H9 (cell line): ENCODE measurements around the gene DTD1. TPM values are rescaled to one million over a fixed set of nuclear protein-coding genes. Genes with fewer than 3 reads are reported as not detected.

Experiments used
- DNase-seq: peaks from one replicate; pipeline ENCODE4 v3.0.0-alpha.2; 2017
- H2AFZ ChIP-seq: one replicate; pipeline ENCODE4 v1.6.1; 2013; ENCODE audit warnings: mild to moderate bottlenecking, low read length, control low read depth, moderate library complexity
- H2AK5ac ChIP-seq: 2 replicates; pipeline ENCODE4 v1.6.1; 2013; ENCODE audit warnings: low read length, control low read depth, mixed read lengths; ENCODE audit not compliant: insufficient read length
- H2BK120ac ChIP-seq: one replicate; pipeline ENCODE4 v1.6.1; 2013; ENCODE audit warnings: low read depth, mild to moderate bottlenecking, low read length, control low read depth, inconsistent platforms; ENCODE audit not compliant: poor library complexity, severe bottlenecking
- H2BK12ac ChIP-seq: 2 replicates; pipeline ENCODE4 v1.6.1; 2013; ENCODE audit warnings: low read length, control low read depth, mixed read lengths, low read depth; ENCODE audit not compliant: insufficient read length
- H2BK15ac ChIP-seq: 2 replicates; pipeline ENCODE4 v1.6.1; 2013; ENCODE audit warnings: low read depth, low read length, control low read depth
- H2BK20ac ChIP-seq: one replicate; pipeline ENCODE4 v1.6.1; 2013; ENCODE audit warnings: low read depth, mild to moderate bottlenecking, low read length, control low read depth, inconsistent platforms; ENCODE audit not compliant: poor library complexity, severe bottlenecking
- H2BK5ac ChIP-seq: 2 replicates; pipeline ENCODE4 v1.6.1; 2013; ENCODE audit warnings: low read length, control low read depth, mixed read lengths; ENCODE audit not compliant: insufficient read length
- H3K14ac ChIP-seq: 2 replicates; pipeline ENCODE4 v1.6.1; 2013; ENCODE audit warnings: low read length, control low read depth; ENCODE audit not compliant: insufficient read depth
- H3K18ac ChIP-seq: 2 replicates; pipeline ENCODE4 v1.6.1; 2013; ENCODE audit warnings: low read depth, mild to moderate bottlenecking, mixed read lengths, low read length, control low read depth; ENCODE audit not compliant: insufficient read length
- H3K23ac ChIP-seq: 2 replicates; pipeline ENCODE4 v1.6.1; 2013; ENCODE audit warnings: low read length, control low read depth, mixed read lengths, low read depth; ENCODE audit not compliant: insufficient read length
- H3K23me2 ChIP-seq: 2 replicates; pipeline ENCODE4 v1.6.1; 2013; ENCODE audit warnings: low read depth, mild to moderate bottlenecking, mixed read lengths, low read length, control low read depth; ENCODE audit not compliant: insufficient read length, poor library complexity, severe bottlenecking
- H3K27ac ChIP-seq: 2 replicates; pipeline ENCODE4 v1.5.1; 2013; ENCODE audit warnings: low read length, control low read depth, mixed read lengths, low read depth; ENCODE audit not compliant: insufficient read length
- H3K27me3 ChIP-seq: 2 replicates; pipeline ENCODE4 v1.6.1; 2013; ENCODE audit warnings: low read length, control low read depth, inconsistent platforms; ENCODE audit not compliant: insufficient read depth
- H3K4ac ChIP-seq: 2 replicates; pipeline ENCODE4 v1.6.1; 2013; ENCODE audit warnings: low read depth, mild to moderate bottlenecking, control low read depth, inconsistent platforms, low read length, moderate library complexity
- H3K4me1 ChIP-seq: 2 replicates; pipeline ENCODE4 v1.6.1; 2013; ENCODE audit warnings: low read length, control low read depth, inconsistent platforms; ENCODE audit not compliant: insufficient read depth
- H3K4me2 ChIP-seq: 2 replicates; pipeline ENCODE4 v1.6.1; 2013; ENCODE audit warnings: low read length, control low read depth, mixed read lengths; ENCODE audit not compliant: insufficient read length, insufficient read depth
- H3K56ac ChIP-seq: 2 replicates; pipeline ENCODE4 v1.6.1; 2013; ENCODE audit warnings: low read depth, mild to moderate bottlenecking, mixed read lengths, low read length, control low read depth; ENCODE audit not compliant: insufficient read length
- H3K79me1 ChIP-seq: 2 replicates; pipeline ENCODE4 v1.6.1; 2013; ENCODE audit warnings: low read depth, mild to moderate bottlenecking, moderate library complexity, low read length, control low read depth, inconsistent platforms; ENCODE audit not compliant: insufficient read depth, poor library complexity, severe bottlenecking
- H3K79me2 ChIP-seq: 2 replicates; pipeline ENCODE4 v1.6.1; 2013; ENCODE audit warnings: low read length, control low read depth, inconsistent platforms; ENCODE audit not compliant: insufficient read depth
- H3K9ac ChIP-seq: 2 replicates; pipeline ENCODE4 v1.6.1; 2013; ENCODE audit warnings: low read length, control low read depth, mixed read lengths; ENCODE audit not compliant: insufficient read length; ENCODE audit errors: extremely low read depth
- H3K9me3 ChIP-seq: one replicate; pipeline ENCODE4 v1.6.1; 2013; ENCODE audit warnings: low read depth, low read length, inconsistent platforms; ENCODE audit not compliant: control insufficient read depth
- H3T11ph ChIP-seq: one replicate; pipeline ENCODE4 v1.6.1; 2013; ENCODE audit warnings: mild to moderate bottlenecking, low read length, control low read depth, inconsistent platforms
- H4K20me1 ChIP-seq: one replicate; pipeline ENCODE4 v1.6.1; 2013; ENCODE audit not compliant: control insufficient read depth, insufficient read length, insufficient read depth
- H4K5ac ChIP-seq: 2 replicates; pipeline ENCODE4 v1.6.1; 2013; ENCODE audit warnings: low read depth, mild to moderate bottlenecking, mixed read lengths, low read length, control low read depth; ENCODE audit not compliant: insufficient read length
- H4K8ac ChIP-seq: replicated peaks from 2 replicates; pipeline ENCODE4 v1.6.1; 2013; ENCODE audit warnings: low read length, control low read depth, mixed read lengths, low read depth; ENCODE audit not compliant: insufficient read length
- H4K91ac ChIP-seq: 2 replicates; pipeline ENCODE4 v1.6.1; 2013; ENCODE audit warnings: low read depth, mild to moderate bottlenecking, moderate library complexity, mixed read lengths, low read length, control low read depth; ENCODE audit not compliant: insufficient read length
- H3K27ac Mint-ChIP-seq, 3 experiments: 2 replicates in 2 of 3; 3 replicates in 1 of 3; pipeline ENCODE4 v1.8.0; 2020 to 2021; ENCODE audit warnings: mixed read lengths in 3 of 3, mild to moderate bottlenecking in 1 of 3, moderate library complexity in 1 of 3
- H3K27me3 Mint-ChIP-seq: 2 replicates; pipeline ENCODE4 v1.8.0; 2021; ENCODE audit warnings: low read depth, mild to moderate bottlenecking, moderate library complexity, mixed read lengths
- H3K36me3 Mint-ChIP-seq, 3 experiments: 2 replicates in 2 of 3; 3 replicates in 1 of 3; pipeline ENCODE4 v1.8.0; 2020 to 2021; ENCODE audit warnings: low read depth in 3 of 3, mixed read lengths in 3 of 3; ENCODE audit not compliant: insufficient read depth in 1 of 3
- H3K4me1 Mint-ChIP-seq, 2 experiments: 2 replicates each; pipeline ENCODE4 v1.8.0; 2020; ENCODE audit warnings: mixed read lengths in 2 of 2
- H3K4me3 Mint-ChIP-seq, 2 experiments: 2 replicates in 1 of 2; 3 replicates in 1 of 2; pipeline ENCODE4 v1.8.0; 2020 to 2021; ENCODE audit warnings: mild to moderate bottlenecking in 2 of 2, mixed read lengths in 2 of 2, moderate library complexity in 1 of 2
- H3K9me3 Mint-ChIP-seq, 2 experiments: 2 replicates in 1 of 2; 3 replicates in 1 of 2; pipeline ENCODE4 v1.8.0; 2020; ENCODE audit warnings: mild to moderate bottlenecking in 2 of 2, mixed read lengths in 2 of 2, moderate library complexity in 1 of 2
- CTCF ChIP-seq: fragments of 200-600 bp; sonication (generic); conservative IDR thresholded peaks from 3 replicates; pipeline ENCODE4 v1.8.0; 2021; ENCODE audit warnings: antibody characterized with exemption, mild to moderate bottlenecking
- WGBS: extraction: QIAGEN DNeasy Blood & Tissue Kit; methylation state at CpG from one replicate; pipeline ENCODE4 v1.1.7; 2013; ENCODE audit warnings: missing lambda C conversion rate, low lambda C conversion rate, mixed read lengths; ENCODE audit not compliant: insufficient read length; ENCODE audit errors: extremely low coverage; 5-methylcytosine and 5-hydroxymethylcytosine counted together
- total RNA-seq: library from RNA; stranded (reverse); gene quantifications from 2 replicates; pipeline ENCODE4 v1.2.1, GENCODE V29; 2021

Gene DTD1
- total RNA-seq, 1 experiment from 2014 or later: 62.0 TPM

DNA sequence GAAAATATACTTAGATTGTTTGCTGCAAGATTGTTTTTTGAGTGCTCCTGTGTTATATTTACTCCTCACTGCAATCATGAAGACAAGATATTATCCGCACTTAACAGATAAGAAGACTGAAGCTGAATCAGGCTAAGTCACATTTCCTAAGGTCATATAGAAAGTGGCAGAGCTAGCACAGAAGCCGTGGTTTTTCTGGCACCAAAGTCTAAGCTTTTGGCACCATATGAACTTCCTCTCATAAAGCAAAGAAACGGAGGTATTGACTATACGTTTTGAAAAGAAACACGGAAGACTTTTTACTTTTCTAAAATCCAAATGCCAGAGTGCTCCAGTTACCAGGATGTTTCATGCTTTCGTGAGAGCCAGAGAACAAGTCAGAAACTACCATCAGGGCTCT is 9.3 kb upstream of the DTD1 start:
- H2BK20ac ChIP-seq: no peak overlapping the region
- H3K18ac ChIP-seq: no peak overlapping the region
- no peak overlapping the region for H2BK15ac ChIP-seq
- Mint-ChIP-seq H3K4me1 (0 out of 4 replicates have a peak, but pooled peaks cover 0 to 2% of the 10 kb centered on the region in 2 experiments), H3K27ac (no peak overlapping the region), H3K27me3 (no peaks in the 10 kb centered on the region; the same call in 1 of the 2 replicates), H3K4me3 (no peak overlapping the region), H3K9me3 (no peaks in the 10 kb centered on the region), H3K36me3 (no peaks in the 10 kb centered on the region)
- no peak for DNase-seq
- no peak overlapping the region for H4K91ac ChIP-seq
- H3K9me3 ChIP-seq: no peaks in the 10 kb centered on the region
- H3K4ac ChIP-seq: no peak overlapping the region
- H3K56ac ChIP-seq: no peak overlapping the region
- no peak overlapping the region for H4K8ac ChIP-seq
- no peaks in the 10 kb centered on the region for H4K20me1 ChIP-seq
- H3K4me1 ChIP-seq: no peaks in the 10 kb centered on the region
- H2AK5ac ChIP-seq: no peak overlapping the region
- no CpG with 5 or more reads among the region's 6 CpGs for WGBS
- no peak overlapping the region for H3K14ac ChIP-seq
- H2BK5ac ChIP-seq: no peak overlapping the region
- H2AFZ ChIP-seq: no peak overlapping the region
- H3K4me2 ChIP-seq: no peak overlapping the region
- H3T11ph ChIP-seq: no peak overlapping the region
- no peaks in the 10 kb centered on the region for H3K23me2 ChIP-seq
- H3K79me1 ChIP-seq: no peaks in the 10 kb centered on the region
- H2BK12ac ChIP-seq: no peak overlapping the region
- TF ChIP-seq CTCF: no peak
- H4K5ac ChIP-seq: no peak overlapping the region
- no peaks in the 10 kb centered on the region for H3K79me2 ChIP-seq
- H3K27me3 ChIP-seq: no peaks in the 10 kb centered on the region
- no peak overlapping the region for H3K9ac ChIP-seq
- no peak overlapping the region for H2BK120ac ChIP-seq
- no peak overlapping the region for H3K23ac ChIP-seq
- no peak overlapping the region for H3K27ac ChIP-seq
